Upper lobe of left lung (tissue), 4 donors: ENCODE measurements around the gene DRAXIN.

Source experiments
- EP300 ChIP-seq, 4 donors: sonication (generic); formaldehyde crosslinking; IDR thresholded peaks; one replicate each; pipeline ENCODE4 v1.5.1; 2017; ENCODE audit warnings: antibody characterized with exemption in 4 of 4, control low read depth in 2 of 4
- POLR2A ChIP-seq, 4 donors: fragments of 450-650 bp; IDR thresholded peaks; one replicate each; pipeline ENCODE4 v1.5.1; 2016 to 2017; ENCODE audit warnings: antibody characterized with exemption in 4 of 4, mild to moderate bottlenecking in 2 of 4
- POLR2AphosphoS5 ChIP-seq, 2 donors: sonication (generic); formaldehyde crosslinking; IDR thresholded peaks; one replicate each; pipeline ENCODE4 v1.5.1; 2017; ENCODE audit warnings: antibody characterized with exemption in 2 of 2
- TF ChIP-seq, protein P1 (sequence below), 6 experiments: fragments of 450-650 bp in 4 of 6; fragments of 200-600 bp in 2 of 6; sonication (generic) in 2 of 6; IDR thresholded peaks; one replicate each; pipeline ENCODE4 v1.5.1; 2016 to 2019; ENCODE audit warnings: antibody characterized with exemption in 6 of 6

DNA sequence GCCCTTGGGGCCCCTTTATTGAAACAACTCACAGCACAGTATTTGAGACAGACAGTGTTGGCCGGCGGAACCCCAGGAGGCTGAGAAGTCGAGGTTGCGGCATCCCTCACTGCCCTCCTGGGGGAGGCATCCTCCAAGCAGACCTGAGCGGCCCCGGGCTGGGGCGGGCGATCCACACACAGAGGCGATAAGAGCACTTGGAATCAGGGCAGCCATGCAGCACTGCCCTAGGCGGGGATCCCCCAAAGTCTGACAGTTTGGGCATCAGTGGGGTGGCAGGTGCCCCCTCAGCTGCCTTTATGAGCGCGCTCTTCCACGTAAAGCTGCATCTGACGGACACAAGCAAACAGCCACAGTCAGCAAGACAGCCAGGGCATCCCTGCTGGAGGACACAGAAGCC lies 17.0 kb upstream of the DRAXIN start:
- no peak for TF ChIP-seq EP300 (IDR thresholded peaks at IDR 0.05)
- TF ChIP-seq, protein P1, sequence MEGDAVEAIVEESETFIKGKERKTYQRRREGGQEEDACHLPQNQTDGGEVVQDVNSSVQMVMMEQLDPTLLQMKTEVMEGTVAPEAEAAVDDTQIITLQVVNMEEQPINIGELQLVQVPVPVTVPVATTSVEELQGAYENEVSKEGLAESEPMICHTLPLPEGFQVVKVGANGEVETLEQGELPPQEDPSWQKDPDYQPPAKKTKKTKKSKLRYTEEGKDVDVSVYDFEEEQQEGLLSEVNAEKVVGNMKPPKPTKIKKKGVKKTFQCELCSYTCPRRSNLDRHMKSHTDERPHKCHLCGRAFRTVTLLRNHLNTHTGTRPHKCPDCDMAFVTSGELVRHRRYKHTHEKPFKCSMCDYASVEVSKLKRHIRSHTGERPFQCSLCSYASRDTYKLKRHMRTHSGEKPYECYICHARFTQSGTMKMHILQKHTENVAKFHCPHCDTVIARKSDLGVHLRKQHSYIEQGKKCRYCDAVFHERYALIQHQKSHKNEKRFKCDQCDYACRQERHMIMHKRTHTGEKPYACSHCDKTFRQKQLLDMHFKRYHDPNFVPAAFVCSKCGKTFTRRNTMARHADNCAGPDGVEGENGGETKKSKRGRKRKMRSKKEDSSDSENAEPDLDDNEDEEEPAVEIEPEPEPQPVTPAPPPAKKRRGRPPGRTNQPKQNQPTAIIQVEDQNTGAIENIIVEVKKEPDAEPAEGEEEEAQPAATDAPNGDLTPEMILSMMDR (IDR thresholded peaks at IDR 0.05), result no peak
- no peak for TF ChIP-seq POLR2A (IDR thresholded peaks at IDR 0.05)
- no peak for TF ChIP-seq POLR2AphosphoS5 (IDR thresholded peaks at IDR 0.05)
